GM19043 (cell line): Measurements from ENCODE around the gene RSPO4.

Source experiments
- ATAC-seq: cut with Tn5 transposase; IDR thresholded peaks from one replicate; pipeline ENCODE4 v1.9.1; 2021; ENCODE audit warnings: low read depth; ENCODE audit not compliant: unreplicated experiment

The RSPO4 gene

DNA sequence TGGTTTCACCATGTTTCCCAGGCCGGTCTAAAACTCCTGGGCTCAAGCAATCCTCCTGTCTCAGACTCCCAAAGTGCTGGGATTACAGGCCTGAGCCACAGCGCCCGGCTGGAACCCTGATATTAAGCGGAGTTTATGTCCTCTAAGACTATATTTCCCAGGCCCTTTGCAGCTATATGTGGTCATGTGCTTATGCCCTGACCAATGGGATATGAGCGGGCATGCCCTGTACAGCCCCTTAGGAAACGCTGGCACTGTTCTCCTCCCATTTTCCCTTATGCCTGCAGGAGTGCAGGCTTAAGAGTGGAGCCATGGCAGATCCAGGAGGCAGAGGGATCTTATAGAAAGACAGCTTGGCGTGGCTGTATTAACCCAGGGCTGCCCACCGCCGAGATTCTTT lies 29.9 kb downstream of the RSPO4 start:
- no peak for ATAC-seq

DNA sequence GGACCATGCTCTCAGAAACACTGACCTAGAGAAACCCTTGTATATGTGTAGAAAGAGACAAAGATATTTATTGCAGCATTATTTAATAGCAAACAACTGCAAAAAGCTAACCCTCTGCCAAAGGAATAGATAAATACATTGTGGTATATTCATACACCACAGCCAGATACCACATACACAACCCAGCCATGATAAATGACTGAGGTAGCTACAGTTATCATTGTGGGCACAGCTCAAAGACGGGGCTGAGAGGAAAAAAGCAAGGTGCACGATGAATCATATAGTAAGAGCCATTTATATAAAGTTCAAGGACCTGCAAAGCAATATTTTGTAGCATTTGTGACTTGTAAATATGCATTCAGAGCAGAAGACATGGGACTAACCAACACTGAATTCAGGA lies 30.8 kb downstream of the RSPO4 start:
- no peak for ATAC-seq

DNA sequence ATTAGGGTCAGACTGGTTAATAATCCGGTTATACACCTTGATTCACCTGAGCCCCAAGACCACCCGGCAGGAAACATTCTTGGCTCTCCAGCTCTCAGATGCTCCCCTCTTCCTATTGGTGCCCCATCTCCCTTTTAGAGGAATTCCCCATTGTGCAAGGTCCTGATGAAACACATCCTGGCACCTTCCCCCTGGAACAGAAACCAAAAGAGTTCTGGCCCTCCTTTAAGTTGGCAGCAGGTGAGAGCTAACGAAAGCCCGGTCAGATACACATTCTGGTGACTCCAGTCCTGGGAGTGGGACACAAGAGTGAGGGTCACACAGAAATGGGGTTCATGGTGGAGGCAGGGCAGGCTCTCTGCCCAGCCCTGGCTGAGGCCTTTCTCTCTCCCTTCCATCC lies 32.2 kb downstream of the RSPO4 start:
- ATAC-seq: no peak

DNA sequence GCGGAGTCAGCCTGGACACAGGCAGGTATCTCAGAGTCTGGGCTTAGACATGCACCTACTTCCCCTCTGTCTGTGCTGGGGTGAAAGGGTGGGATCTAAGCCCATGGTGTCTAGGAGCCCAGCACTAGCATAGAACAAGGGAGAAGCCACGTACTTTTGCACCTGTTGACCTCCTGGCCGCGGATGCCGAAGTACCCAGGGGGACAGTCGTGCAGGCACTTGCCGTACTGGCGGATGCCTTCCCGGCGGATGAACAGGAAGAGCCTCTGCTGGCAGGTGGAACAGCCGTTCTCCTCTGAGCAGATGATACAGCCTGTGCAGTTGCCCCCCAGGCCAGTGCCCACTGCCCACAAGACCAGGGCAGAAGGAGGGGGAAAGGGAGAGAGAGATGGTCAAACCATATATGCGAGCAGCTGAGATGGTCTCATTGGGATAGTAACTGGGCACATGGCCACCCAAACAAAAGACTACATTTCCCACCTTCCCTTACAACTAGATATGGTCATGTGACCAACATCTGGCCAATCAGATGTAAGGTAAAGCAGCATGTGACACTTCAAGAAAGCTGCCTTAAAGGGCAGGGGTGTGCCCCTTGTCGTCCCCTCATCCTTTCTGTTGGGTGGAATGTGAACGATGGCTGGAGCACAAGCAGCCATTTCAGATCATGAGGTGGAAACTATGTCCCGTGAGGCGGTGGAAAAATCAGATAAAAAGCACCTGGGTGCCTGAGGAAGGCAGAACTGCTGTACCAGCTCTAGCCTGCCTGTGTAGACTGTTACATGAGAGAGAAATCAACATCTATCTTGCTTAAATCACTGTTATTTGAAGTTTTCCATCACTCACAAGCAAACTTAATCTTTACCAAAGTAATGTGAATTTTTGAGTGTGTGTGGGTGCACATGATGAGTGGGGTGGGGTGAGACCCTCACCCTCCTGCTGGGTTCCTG lies 34.0 kb downstream of the RSPO4 start:
- ATAC-seq: no peak

DNA sequence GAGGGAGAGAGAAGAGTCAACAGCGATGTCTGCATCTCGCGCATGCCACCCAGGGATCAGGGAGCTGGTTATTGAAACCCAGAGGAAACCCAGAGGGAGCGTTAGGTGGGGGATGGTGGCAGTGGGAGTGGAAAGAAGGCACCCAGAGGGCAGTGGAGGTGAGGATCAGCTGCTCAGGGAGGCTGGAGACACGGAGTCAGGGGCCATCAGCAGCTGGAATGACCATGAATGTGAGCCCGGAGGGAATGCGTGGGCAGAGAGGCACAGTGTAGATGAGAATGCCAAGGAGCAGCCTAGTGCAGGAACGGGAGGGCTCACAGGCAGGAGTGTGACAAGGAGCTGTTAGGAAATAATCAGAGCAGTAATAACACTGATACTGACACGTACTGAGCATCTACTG lies 36.2 kb downstream of the RSPO4 start:
- no peak for ATAC-seq

DNA sequence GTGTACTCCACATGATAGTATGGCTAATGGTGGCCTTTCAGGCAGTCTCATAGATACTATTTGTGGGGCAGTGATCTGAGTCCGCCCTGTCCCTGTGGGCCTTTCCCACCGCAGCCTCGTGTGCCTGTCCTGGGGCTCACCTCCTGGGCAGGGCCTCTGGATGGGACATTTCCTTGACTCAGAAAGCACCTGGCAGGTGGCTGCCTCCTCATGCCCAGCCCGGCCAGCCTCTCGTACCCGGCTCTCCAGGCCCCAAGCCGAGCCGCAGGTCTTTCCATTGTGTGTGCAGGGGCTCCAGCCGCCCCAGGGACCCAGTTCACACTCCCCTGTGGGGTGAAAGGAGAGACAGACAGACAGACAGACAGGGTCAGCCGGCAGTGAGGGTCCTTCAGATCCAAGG lies 38.3 kb downstream of the RSPO4 start:
- no peak for ATAC-seq

DNA sequence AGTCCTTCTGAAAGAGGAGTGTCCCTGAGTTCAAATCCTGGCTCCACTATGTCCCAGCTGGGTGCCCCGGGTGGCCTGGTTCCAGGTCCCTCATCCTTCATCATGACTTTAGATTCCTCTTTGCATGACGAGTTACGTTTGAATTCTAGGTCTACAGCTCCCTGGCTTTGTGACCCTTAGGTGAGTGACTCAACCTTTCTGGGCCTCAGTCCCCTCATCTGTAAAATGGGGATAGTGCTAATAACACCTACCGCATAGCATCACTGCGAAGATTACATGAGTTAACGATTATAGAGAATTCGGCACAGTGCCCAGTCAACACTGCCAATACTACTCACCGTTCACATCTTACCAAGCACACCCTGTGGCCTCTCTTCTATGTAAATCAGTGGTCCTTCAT lies 39.4 kb downstream of the RSPO4 start:
- ATAC-seq: no peak

DNA sequence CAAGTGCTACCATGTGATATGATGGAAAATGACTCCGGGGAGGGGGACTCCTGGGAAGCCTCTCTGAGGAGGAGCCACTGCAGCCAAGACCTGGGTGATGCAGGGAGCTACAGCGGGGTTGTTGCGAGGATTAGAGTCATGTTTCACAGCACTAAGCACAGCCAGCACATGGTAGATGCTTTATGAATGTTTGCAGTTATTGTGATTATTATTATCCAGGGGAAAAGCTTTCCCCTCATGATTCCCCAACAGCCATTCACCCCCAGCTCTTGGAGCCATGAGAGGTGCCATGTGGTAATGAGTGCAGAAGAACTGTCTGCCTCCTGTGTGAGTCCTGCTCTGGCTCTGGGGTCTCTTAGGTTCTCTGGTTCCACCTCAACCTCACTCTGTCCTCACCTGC lies 39.9 kb downstream of the RSPO4 start:
- no peak for ATAC-seq

DNA sequence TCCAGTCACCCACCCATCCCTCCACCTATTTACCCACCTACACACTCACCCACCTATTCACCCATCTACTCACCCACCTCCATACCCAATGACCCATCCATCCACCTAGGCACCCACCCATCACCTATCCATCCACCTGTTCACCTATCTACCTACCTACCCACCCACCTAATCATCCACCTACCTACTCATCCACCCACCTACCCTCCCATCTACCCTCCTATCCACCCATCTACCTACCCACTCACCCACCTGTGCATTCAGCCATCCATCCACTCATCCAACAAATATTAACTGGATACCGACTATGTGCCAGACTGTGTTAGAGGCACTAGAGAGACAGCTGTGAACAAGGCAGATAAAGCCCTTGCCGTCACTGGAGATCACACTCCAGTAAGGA lies 40.3 kb downstream of the RSPO4 start:
- ATAC-seq: no peak

DNA sequence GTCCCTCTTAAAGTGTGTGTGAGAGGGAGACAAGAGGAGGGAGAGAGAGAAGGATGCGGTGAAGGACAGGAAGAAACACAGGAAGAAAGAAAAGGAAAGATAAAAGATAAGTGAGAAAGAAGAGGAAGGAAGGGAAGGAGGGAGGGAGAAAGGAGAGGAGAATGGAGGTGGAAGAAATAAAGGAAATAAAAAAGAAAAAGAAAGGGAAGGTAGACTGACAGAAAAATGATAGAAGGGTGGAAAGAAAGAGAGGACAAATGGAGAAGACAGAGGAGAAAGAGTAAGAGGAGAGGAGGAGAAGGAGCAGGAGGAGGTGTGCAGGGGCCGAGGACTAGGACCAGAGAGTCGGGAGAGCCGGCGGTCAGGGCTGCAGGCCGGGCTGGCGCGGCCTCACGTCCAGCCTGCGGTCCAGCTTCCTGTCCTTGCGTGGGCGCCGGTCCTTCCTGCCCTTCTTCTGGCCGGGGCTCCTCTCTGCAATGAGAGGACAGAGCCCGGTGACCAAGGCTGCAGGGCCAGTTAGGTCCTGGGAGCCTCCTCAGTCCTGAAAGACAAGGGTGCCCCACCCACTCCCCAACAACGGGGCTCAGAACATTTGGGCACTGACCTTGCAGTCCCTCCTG lies 42.0 kb downstream of the RSPO4 start:
- ATAC-seq: no peak

DNA sequence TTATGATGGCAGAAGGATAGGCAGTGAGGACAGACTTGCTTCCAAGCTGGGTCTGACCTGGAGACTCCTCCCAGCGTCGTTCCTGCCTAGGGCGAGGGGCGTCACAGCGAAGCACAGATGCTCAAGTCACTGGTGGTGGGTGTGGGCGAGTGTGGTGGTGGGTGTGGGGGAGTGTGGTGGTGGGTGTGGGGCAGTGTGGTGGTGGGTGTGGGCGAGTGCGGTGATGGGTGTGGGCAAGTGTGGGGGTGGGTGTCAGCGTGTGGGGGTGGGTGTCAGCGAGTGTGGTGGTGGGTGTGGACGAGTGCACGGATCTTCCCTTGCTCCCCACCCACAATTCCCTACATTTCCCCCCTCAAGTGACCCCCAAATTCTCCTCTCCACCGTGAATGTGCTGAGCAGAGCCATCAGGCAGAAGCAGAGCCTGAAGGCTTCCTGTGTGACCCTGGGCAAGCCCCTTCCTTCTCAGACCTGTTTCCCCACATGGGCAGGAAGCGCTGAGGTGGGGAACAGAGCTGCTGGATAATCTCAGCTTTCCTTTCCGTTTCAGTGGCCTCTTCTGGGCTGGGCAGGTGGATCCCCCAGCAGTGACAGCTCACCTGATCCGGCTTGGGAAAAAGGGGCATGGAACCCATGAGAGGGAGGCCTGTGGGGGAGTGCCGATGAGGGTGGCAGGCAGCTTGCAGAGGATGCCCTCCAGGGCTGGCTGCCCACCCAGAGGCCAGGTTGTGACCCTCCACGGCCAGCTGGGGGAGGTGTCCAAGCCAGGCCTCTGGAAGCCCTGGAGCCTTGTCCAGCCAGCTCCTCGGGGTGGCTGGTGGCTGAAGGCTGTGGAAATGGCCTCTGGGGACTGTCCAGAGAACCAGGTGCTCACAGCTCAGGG lies 42.9 kb downstream of the RSPO4 start:
- ATAC-seq: no peak

DNA sequence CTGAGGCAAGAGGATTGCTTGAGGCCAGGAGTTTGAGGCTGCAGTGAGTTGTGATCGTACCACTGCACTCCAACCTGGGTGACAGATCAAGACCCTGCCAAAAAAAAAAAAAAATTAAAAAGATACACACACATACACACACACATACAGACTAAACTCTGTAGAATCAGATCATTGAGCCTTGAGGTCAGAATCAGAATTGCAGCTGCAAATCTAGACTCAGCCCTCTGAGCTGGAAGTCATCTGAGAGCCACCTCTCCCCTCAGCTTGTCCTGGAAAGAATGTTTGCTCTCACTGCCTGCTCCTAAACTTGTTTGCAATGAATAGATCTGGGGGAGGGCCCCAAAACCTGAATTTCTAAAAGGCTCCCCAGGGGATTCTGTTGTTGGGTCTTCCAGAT lies 44.6 kb downstream of the RSPO4 start:
- ATAC-seq: no peak

DNA sequence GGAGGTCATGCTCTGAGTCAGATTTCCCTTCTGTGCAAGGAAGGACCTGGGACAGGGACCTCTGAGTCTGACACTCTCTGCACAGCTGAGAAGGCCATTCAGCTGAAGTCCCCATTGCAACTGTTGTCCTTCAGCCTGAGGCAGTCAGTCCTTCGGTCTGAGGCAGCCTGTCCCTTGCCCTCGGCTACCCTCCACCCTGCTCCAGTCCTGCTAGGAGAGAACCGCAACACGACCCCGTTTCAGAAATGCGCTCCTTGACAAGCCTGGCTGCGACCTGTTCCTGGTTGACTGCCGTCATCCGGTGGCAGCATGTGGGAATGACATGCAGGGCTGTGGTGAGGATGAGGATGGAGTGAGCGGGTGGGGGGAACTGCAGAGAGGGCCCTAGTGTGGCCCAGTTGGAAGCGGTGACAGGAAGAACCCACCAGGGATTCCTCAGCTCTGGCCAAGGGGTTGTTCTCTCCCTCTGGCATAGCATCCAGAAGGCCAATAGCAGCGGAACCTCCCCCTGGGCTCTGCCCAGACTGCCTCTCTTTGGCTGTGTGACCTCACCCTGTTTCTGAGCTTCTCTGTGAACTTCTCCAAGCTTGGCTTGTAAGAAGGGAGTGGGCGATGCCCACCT lies 45.7 kb downstream of the RSPO4 start:
- ATAC-seq: peak; percentile 70

DNA sequence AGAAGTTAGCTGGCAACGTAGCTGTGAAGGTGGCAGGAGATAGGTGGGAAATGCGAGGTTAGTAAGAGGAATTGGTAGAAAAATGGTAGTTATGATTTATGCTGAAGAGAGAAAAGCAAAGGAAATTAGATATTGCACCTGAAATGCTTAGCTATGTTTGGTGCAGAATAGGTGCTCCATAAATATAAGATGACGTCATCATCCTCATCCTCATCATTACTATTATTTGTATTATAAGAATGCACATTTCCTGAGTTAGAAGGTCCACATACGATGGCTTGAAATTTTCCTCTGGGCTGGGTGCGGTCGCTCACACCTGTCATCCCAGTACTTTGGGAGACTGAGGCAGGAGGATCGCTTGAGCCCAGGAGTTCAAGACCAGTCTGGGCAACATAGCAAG lies 46.5 kb downstream of the RSPO4 start:
- no peak for ATAC-seq

DNA sequence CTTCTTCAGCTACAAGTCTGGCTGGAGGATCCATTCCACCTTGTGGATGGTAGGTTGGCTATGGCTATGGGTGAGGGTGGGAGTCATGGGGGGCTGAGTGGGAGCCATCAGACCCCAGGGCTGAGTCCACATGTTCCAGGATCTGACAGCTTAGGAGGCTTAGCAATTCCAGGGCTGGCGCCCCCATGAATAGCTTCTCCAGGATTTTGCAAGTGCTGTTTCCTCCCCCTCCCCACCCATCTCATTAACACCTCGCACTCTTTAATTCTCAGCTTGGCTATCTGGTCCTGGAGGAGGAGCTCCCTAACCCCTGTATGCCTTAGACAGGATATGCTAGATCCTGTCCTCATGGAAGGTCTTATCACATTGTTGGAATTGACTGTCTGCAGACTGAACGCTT lies 47.0 kb downstream of the RSPO4 start:
- no peak for ATAC-seq

DNA sequence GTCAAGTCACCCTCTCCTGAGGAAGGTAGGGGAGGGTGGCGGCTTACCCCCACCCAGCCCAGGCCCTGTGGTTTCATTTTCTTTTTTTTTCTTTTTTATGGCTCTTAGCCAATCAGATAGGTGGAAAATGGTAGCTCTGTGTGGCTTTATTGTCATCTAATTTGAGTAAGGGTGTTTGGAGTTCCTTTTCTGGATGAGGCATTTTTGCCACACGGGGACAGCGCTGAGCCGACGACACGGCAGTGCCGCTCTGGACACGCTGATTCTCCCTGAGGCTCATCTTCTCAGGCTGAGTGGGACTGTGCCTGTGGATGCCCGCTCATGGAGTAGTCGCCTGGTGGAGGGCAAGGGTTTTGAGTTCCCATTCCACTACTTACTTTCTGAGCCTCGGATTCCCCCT lies 48.4 kb downstream of the RSPO4 start:
- no peak for ATAC-seq

DNA sequence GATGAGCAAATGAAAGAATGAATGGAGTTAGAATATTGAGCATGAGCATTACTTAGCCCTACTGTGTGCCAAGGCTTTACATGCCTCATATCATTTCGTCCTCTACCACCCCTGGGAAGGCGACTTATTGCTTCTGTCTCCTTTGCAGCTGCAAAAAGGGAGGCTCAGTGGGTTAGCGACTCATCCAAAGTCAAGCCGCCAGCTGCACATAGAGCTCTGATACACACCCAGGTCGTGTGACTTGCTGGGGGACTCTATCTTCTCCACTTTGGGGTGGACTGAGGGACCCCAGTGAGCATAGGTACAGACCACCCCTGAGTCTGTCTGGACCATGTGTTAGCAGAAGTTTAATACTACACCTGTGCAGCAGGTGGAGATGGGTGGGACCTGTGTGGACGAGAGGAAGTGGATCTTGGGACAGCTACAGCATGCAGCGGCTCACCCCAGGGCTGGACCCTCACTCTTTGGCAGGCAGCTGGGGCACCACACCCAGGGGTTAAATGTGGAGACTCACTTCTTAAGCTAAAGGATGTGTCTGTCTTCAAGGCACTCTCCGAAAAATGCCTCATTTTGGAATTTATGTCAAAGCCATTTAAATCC lies 49.8 kb downstream of the RSPO4 start:
- no peak for ATAC-seq

DNA sequence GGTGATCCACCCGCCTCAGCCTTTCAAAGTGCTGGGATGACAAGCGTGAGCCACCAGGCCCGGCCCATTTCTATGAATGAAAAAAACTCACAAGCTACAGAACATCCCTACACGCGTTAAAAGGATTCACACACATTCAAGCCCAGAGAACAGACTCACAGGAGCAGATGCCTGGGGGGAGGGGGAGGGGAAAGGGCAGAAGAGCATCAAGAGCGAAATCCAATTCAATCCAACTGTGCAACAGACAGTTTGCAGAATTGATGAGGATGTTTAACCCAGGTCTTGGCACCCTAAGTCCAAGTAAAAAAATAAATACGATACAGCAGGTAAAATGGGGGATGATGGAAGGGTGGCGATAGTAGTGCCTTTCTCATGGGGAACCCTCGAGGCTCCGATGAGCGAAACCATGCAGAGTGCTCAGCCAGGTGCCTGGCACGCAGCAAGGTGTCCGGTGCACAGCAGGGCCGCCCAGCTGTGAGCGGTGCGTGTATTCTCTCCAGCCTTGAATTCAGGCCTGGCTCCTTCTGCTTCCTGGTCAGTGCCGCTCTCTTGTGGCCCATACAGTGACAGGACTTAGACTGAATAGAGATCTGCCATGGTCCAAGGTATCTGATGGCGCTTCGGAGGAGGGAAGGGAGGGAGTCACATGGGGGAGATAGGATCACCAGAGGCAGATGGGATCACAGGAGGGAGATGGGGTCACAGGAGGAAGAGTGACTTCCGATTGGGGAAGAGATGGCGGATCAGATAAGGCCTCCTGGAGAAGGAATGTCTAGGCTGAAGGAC lies 50.5 kb downstream of the RSPO4 start:
- ATAC-seq: no peak

DNA sequence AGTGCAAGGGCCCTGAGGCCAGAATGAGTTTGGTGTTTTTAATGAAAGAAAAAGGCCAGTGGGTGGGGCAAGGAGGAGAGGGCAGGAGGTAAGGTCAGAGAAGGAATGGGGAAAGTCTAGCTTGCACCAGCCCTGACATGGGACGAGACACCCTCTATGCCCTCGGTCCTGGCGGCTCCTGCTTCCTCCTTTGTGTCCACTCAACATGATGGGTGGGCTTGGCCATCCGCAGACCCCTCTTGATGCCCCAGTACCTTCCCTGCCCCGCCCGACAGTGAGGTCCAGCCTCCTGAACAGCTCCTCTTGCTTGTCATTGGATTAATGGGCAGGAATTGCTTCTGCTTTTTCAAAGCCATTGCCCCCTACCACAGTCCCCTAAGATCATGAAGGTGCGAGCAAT lies 52.4 kb downstream of the RSPO4 start:
- ATAC-seq: no peak

DNA sequence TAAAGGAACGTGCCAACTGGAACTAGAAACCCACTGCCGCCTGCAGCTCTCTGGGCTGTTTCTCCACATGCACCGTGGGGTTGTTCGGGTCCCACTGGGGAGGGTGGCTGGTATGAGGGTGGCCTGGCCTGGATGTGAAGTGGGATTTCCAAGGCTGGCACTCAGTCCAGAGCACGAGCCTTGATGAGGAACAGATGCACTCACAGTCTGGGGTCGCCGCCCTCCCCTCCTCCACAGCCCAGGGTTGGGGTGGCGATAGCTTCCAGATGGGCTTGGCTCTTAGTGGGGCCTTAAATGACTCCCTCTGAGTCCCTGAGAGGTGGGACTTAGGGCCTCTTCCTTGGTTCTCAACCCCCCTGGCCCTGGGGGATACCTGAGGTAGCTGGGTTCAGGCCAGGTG lies 55.3 kb downstream of the RSPO4 start:
- ATAC-seq: no peak
